Measurements from ENCODE around the gene CCNL1.

CCNL1 gene

DNA sequence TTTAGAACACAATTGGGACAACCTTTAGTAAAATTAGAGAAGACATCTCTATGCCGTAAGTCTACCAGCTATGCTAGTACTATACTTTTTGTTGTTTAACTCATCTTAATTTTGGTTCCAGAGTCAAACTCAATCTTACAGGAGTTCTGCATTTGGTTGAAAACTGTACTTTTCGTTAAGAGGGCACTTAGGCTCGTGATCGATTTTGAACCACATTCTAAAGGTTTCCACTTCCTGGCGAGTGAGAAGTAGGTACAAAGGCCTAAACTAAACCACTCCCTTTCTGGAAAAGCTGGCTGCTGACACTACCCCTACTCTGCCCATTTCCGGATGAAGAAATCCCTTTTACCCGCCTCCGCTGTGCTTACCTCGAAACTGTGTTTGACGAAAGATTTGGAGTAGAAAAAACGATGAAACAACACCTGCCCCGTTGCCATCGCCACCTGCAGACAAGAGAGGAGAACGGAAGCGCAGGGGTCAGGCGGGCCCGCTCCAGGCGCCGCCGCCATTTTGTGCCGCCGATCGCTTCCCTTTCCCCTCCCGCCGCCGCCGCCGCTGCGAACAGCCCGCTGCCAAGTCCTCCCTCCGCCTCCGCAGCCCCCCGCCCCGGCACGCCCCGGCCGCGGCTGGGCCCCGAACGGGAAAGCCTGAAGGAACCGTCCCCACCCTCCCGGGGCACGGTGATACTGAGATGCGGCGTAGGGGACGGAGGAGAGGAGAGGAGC is 748 bp downstream of the CCNL1 start:
- peak; percentile 59 for DNase-seq (ENCODE audit: low read depth, low spot score)
- in situ Hi-C loops (cut with HindIII; ENCODE audit: low sequenced_read_pairs) = no loop called here
- peak overlapping the region; percentile 92 for H3K4me3 ChIP-seq (ENCODE audit: low read depth, low read length)
- TF ChIP-seq, protein P1, sequence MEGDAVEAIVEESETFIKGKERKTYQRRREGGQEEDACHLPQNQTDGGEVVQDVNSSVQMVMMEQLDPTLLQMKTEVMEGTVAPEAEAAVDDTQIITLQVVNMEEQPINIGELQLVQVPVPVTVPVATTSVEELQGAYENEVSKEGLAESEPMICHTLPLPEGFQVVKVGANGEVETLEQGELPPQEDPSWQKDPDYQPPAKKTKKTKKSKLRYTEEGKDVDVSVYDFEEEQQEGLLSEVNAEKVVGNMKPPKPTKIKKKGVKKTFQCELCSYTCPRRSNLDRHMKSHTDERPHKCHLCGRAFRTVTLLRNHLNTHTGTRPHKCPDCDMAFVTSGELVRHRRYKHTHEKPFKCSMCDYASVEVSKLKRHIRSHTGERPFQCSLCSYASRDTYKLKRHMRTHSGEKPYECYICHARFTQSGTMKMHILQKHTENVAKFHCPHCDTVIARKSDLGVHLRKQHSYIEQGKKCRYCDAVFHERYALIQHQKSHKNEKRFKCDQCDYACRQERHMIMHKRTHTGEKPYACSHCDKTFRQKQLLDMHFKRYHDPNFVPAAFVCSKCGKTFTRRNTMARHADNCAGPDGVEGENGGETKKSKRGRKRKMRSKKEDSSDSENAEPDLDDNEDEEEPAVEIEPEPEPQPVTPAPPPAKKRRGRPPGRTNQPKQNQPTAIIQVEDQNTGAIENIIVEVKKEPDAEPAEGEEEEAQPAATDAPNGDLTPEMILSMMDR (IDR thresholded peaks at IDR 0.05; ENCODE audit: low read depth, low read length) = peak; percentile 17

DNA sequence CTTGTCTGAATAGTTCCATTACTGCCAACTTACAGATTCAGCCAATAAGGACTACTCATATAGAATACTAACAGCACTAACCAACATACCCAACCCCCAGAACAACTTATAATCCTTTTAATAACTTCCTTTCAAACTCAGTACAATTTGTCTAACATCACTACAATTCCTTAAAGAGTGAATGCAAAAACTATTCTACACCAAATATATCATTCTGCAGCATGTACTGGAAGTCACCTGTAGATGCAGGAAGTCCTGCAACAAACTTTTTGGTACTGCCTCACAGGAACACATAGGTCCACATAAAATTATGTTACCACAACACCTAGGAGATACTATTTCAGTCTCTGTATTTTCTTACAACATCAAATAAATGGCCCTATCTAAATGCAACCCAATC is 2.1 kb downstream of the CCNL1 start:
- in situ Hi-C loops (cut with HindIII; ENCODE audit: low sequenced_read_pairs) = no loop called here
- no peak for DNase-seq (ENCODE audit: low read depth, low spot score)
- H3K4me3 ChIP-seq (ENCODE audit: low read depth, low read length) = peak overlapping the region; percentile 92
- TF ChIP-seq, protein P1 (IDR thresholded peaks at IDR 0.05; ENCODE audit: low read depth, low read length) = no peak

DNA sequence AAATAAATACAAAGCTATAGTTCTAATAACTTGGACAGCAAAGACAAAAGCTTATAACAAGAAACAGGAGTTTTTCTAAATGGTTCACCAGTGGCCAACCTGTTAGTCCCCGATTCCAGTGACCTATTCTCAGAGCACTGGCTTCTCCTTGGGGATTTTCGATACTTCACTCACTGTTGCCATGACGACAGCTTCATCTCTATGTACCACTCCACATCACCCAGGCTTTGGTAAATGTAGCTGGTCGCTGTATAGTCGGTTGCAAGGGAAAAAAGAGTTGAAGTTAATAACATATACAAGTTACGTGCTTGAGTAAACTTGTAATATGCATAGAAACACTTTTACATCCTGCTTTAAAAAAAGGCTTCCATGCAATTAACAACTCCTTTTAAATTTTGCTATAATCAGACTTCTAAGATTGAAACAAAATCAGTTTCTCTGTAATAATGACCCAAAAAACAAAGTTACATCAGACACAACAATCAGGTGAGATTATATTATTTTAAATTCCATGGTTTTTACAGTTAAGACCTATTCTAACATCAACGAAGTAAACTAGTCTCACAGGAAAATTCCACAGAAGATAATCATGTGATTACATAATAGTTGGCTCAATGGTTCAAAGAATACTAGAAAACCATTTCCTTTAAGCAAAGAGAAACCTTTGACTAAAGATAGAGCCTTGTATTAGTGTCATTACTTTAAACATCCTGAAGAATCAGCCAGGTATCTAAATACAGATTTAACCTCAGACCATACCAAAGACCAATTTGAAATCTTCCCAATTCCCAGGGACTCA is 2.9 kb downstream of the CCNL1 start:
- in situ Hi-C loops (cut with HindIII; ENCODE audit: low sequenced_read_pairs) = no loop called here
- no peak for DNase-seq (ENCODE audit: low read depth, low spot score)
- TF ChIP-seq, protein P1 (IDR thresholded peaks at IDR 0.05; ENCODE audit: low read depth, low read length) = no peak
- peak overlapping the region; percentile 92 for H3K4me3 ChIP-seq (ENCODE audit: low read depth, low read length)

DNA sequence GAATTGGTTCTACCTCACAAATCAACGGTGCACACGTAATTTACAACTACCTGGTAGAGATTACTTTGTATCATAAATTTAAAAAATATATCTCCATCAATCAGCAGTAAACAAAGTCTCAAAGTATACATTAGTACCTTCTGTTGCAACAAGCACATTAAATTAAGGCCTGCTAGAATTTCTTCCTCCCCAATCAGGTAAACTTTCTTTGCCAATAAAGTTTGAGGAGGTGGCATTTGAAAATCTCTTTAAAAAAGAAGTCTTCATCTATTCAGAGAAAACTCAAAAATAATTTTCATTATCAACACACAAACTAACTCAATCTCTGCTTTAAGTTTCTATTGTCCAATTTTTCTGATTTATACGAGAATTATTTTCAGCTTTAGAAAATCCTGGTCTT is 4.4 kb downstream of the CCNL1 start:
- TF ChIP-seq, protein P1 (IDR thresholded peaks at IDR 0.05; ENCODE audit: low read depth, low read length) = no peak
- in situ Hi-C loops (cut with HindIII; ENCODE audit: low sequenced_read_pairs) = no loop called here
- DNase-seq (ENCODE audit: low read depth, low spot score) = no peak
- no peak overlapping the region for H3K4me3 ChIP-seq (ENCODE audit: low read depth, low read length)

- DNase-seq (ENCODE audit: low read depth, low spot score) = no peak
- H3K4me3 ChIP-seq (ENCODE audit: low read depth, low read length) = no peak overlapping the region
- in situ Hi-C loops (cut with HindIII; ENCODE audit: low sequenced_read_pairs) = no loop called here
- TF ChIP-seq, protein P1 (IDR thresholded peaks at IDR 0.05; ENCODE audit: low read depth, low read length) = no peak
Measured at GRCh38 chr3:157154563-157155330, 5.2 kb downstream of the CCNL1 start.

DNA sequence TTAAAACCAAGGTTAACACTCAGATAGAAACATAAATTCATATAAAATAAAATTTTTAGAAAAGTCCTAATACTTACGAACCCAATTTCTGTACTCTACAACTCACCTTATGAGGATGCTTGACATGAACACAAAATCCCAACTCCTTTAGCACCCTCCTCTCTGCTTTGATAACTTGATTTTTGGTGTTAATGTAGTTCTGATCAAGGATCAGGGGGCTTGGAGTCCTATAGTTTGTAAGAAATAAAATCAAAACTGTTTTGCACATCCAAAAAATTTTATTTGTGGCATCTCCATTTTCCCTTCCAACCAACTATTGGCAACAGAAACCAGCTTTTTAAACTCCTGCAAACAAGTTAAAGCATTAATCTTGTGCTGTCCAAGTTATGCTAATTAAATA is 7.0 kb downstream of the CCNL1 start:
- TF ChIP-seq, protein P1 (IDR thresholded peaks at IDR 0.05; ENCODE audit: low read depth, low read length) = no peak
- DNase-seq (ENCODE audit: low read depth, low spot score) = no peak
- in situ Hi-C loops (cut with HindIII; ENCODE audit: low sequenced_read_pairs) = no loop called here
- H3K4me3 ChIP-seq (ENCODE audit: low read depth, low read length) = no peak overlapping the region
